Measurements from ENCODE around the gene MPIG6B.

DNA sequence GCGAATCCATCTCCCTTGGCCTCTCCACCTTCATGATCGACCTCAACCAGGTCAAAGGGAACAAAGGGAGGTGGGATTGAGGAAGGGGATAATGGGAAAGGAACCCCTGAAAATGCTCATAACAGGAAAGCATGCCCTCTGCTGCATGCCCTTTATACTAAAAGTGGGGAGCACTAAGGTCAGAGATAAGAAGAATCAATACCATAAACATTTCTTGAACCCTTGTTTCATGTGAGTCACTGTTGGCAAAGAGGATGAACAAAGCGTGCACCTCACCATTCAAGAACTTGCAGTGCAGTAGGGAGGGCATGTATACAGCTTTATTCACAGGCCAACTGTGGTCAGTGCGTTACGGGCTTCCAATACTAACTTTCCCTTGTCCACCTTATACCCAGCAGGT lies 37.6 kb downstream of the MPIG6B start:
- TF ChIP-seq EZH2 (optimal IDR thresholded peaks at IDR 0.05; ENCODE audit: low read depth, low read length) (no peak), CTCF (IDR thresholded peaks at IDR 0.05; ENCODE audit: low read length) (no peak), EZH2phosphoT487 (IDR thresholded peaks at IDR 0.05; ENCODE audit: low read length) (no peak)

All from MM.1S (cell line).